Activated effector memory CD4-positive, alpha-beta T cell treated with Interleukin-2 at 50 U/mL for 16 hours (primary cell): ENCODE results near the gene CANT1.

Experiments
- DNase-seq: peaks from one replicate; pipeline ENCODE4 v3.0.0-alpha.2; 2020

CANT1 gene

DNA sequence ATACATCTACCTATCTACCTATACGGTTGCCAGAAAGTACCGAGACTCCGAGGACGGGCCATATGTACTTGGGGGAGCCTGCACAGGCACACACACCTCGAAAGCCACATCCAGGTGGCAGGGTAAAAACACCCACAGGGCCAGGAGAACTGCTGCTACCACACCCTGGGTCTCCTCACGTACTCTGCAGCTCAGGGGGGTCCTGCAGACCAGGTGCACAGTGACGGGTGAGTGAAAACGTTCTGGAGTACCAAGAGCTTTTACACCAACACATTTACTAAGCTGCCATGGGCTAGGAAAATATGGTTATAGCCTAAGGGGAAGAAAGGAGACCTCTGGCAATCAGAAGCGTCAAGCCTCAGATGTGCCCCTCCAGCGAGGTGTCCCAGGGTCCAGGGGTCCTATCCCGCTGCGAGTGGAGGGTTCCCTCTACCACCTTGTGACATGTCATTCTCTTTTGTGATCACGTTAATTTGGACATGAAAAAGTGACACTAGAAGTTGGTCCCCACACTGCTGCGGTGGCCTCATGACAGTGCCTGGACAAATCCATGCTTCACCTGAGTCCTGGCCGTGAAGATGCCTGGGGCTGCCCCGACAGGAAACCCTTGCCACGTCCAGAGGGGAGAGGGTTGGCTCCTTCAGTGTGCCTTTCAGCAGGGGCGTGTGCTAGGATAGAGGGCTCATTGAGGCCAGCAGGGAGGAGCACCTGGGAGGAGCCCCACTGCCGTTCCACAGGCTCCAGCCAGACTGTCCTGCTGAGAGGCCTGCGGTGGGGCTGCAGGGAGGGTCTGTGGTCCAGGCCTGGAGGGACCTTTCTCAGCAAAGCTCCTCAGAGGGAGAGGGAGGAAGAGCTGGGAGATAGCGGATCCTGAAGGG lies 1.8 kb downstream of the CANT1 start:
- DNase-seq, result no peak

DNA sequence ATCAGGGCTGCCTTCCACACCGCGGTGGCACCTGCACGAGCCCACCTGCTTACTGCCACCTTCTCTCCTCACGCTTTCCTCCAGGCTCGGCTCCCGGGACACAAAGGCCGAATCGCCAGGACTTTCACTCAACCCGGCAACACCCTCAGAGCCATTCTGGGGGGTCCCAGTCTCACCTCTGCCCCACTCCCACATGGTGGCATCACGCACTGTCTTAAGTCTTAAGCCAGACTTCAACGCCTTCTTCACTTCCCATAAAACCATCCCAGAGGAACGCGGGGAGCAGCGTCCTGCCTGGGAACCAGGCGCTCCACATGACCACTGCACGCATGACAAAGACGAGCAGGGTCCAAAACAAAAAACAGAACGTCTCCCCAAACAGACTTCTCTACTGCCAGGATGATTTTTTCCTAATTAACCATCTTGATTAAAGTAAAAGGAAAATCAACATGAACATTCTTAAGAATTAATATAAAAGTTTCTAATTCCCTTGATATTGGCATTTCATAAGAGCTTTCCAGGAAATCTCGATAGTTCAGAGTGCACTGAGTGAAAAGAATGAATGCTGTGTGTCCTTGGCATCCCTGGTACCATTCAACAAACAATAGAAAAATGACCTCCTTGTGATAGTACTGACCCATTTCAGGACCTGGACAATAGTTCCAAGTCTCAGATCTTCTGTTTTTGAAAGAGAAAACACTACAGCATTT lies 2.6 kb downstream of the CANT1 start:
- DNase-seq, result no peak

DNA sequence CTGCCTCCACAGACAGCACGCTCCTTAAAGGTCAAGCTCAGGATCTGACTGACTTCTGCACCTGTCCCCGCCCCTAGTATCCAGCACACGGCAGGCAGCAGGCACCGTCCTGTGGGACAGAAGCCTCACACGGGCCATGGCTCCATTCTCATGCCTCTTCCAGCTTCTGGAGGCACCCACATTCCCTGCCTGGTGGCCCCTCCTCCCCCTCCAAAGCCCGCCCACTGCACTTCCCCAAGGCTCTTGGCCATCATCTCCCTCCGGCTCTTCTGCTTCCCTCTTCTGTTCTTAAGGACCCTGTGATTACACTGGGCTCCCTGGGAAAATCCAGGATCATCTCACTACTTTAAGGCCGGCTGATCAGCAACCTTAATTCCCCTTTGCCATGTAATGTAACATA lies 3.5 kb downstream of the CANT1 start:
- no peak for DNase-seq

DNA sequence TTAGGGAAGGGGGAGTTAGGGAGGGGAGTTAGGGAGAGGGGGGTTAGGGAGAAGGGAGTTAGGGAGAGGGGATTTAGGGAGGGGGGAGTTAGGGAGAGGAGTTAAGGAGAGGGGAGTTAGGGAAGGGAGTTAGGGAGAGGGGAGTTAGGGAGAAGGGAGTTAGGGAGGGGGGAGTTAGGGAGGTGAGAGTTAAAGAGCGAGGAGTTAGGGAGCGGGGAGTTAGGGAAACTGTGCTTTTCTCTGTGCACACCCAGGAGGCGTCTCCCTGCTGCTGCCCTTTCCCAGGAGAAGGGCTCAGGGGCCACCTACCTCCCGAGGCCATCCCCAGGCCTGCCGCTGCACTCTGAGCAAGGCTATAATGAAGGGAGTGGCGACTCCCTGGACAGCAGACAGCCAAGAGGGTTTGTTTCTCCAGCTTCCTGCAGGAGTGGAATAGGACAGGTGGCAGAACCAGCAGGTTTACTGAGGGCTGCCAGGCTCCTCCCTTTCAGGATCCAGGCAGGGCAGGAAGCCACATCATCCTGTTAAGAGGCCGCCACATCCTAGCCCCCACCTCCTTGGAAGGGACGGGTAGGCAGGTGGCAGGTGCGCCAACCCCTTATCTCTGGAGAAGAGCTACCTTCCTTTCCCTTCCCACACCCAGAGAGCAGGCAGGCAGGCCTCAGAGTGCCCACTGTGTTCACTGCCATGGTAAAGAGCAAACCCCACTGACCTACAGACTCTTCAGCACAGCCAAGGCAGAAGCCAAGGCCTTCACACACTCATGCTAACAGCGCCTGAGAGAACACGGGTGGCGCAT lies 4.3 kb downstream of the CANT1 start:
- DNase-seq, result no peak

GRCh38 chr17:79003661-79004411 lies 5.7 kb downstream of the CANT1 start:
- no peak for DNase-seq

- DNase-seq, result no peak
Observed at GRCh38 chr17:79002796-79003593, 6.6 kb downstream of the CANT1 start.

DNA sequence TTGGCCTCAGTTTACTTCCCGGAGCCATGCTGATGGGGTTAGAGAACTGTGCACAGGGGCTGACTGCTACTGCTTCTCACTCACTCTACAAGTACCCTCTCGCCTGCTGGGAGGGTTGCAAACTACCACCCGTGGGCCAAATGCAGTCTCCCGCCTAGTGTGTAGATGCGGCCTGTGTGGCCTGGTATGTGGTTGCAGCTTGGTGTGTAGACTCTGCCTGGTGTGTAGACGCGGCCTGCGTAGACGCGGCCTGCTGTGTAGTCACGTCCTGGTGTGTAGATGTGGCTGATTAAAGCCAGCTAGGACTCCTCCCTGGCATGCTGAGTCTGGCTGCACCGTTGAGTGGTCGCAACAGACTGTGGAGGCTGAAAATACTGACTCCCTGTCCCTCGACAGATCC lies 7.3 kb downstream of the CANT1 start:
- DNase-seq, result no peak

- DNase-seq, result no peak
Observed at GRCh38 chr17:79001190-79002020, 8.2 kb downstream of the CANT1 start.

GRCh38 chr17:79000396-79001189 lies 9.0 kb downstream of the CANT1 start:
- no peak for DNase-seq

- DNase-seq, result no peak
Observed at GRCh38 chr17:78999947-79000395, 9.6 kb downstream of the CANT1 start.

DNA sequence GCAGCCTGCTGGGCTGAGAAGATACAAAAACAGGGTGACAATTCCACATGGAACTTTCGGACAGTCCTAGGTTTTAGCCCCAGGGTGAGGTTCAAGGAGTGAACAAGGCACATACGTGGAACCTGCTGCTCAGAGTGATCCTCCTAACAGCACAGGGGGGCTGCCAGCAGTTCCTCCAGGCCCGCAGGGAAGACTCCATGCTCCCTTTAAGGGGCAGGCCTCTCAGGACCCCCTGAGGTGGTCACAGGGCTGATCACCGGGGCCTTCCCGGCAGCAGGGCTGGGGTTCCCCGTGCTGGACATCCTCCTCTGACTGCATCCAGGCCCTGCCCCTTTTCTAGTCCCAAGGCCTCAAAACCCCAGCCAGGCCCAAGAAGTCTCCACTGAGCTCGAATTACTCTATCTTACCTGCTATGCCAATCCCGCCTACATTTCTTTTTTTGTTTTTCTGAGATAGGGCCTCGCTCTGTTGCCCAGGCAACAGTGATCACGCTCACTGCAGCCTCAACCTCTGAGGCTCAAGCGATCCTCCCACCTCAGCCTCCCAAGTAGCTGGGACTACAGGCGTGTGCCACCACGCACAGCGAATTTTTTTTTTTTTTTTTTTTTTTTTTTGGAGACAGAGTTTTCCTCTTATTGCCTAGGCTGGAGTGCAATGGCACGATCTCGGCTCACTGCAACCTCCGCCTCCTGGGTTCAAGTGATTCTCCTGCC lies 10.4 kb downstream of the CANT1 start:
- DNase-seq, result no peak

DNA sequence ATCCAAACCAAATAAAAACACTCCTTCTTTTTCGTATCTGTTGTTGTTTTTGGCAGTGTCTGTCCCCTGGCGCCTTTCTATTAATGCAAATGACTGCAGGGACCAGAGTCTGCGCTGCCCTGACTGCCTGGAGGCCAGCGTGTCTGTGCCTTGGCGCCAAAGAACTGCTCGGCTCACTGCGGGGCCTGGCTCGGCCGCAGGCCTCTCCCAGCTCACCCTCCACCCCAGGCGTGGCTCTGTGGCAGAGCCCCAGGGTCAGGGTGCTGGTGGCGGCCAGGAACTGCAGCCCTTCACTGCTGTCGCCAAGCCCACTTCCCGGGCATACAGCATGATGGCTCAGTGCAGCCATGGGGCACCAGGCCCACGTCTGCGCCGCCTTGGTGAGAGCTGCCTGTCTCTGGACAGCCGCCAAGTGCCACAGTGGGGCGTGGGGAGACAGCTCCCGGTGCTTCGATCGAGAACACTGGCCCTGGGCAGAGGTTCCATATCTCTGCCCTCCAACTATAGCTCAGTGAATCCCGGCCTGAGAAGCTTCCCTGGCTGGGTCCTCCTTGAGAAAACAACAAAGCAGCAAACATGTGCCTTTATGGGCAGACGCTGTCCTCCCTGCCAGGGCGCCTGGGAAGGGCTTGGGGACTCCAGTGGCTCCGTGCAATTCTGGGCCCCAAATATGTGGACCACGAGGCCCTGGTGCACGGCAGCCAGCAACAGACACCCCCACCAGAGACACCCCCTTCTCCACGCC lies 11.1 kb downstream of the CANT1 start:
- DNase-seq, result no peak

DNA sequence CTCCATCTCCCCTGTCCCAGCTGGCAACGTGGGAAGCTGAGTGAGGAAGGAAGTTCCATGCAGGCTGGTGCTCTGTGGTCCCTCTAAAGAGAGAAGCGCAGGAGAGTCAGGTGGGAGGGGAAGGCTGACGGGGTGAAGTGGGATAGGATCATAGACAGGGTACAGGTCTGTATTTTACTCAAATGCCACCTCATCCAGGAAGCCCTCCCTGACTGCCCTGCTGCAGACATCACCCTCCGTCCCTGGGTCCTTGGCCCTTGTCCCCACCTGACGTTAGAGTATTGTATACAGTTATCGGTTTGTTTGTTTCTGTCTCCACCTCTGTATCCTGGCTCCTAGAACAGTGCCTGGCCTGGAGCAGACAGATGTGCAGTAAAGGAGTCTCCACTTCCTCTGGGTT lies 11.7 kb downstream of the CANT1 start:
- DNase-seq, result no peak

DNA sequence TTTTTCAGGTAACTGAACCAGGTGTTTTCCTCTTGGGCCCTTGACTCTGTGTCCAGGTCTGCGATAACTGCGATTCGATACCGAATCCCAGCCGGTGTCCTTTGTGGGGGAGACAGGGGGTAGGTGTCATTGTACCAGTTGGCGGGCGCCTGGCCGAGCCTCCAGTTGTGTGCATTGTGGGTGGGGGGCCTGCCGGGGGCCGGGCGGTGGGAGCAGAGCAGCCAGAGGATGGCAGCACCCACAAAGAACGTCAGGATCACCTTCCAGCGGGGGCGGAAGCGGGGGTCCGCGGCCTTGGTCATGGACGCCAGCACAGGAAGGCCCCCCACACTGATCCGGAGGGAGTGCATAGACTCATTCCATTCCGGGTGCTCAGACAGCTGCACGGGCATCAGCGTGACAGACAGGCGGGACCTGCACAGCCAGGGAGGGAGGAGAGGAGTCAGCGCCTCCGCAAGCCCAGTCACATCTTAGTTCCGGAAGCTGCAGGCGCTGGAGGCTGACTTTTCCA lies 12.3 kb downstream of the CANT1 start:
- no peak for DNase-seq

DNA sequence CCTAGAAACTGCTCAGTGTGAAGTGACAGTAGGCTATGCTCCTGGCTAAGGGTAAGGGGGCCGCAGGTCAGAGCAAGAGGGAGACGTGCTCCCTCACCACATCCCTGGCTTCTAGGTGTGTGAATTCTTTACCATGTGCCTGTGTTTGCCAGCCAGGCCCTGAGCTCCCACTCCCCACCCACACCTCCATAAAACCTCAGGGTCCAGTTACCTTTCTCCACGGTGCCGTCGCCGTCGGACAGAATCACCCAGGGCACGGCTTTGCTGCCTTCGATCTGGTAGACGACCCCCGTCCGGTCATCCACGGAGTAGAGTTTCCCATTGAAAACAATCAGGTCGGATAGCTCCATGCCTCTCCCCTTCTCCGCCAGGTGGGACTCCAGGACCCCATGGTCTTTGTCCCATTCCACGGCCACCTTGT lies 12.8 kb downstream of the CANT1 start:
- DNase-seq, result no peak

DNA sequence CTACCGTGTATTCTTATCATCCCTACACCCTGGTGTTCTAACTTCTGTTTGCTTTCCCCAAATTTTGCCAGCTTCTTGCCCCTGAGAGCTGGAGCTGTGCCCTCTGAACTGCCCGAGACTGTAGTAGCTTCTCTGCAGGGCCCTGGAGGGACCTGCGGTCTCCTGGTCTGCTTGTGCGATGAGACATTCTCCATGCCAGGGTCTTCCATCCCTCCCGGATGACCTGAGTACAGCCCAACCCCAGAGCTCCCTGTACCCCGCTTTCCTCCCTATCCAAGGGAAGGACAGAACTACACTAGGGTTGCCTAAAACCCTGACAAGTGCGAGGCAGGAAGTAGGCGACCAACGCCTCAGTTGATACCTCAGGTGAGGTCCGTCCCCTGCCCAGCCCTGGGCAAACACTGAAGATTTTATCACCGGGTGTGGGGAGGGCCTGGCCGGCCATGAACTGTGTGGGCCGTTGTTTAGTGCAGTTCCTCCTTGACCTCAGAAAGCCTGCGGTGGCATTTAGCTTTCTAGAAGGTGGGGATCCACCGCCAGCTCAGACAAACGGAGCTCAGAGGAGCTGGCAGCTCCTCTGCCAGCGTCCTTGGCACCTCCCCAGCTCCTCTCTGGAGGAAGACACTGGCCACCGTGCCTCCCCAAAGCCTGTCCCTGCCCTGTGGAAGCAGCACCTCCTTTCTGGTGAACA lies 13.7 kb downstream of the CANT1 start:
- no peak for DNase-seq

- no peak for DNase-seq
Observed at GRCh38 chr17:78995022-78995760, 14.4 kb downstream of the CANT1 start.
